Esophagus squamous epithelium (tissue), 5 donors: ENCODE results near the gene EHMT1. TPM values are rescaled to one million over a fixed set of nuclear protein-coding genes. Genes with fewer than 3 reads are reported as not detected.

Experiments
- DNase-seq: peaks from one replicate; lab custom pipeline; 2025; lab: John Stamatoyannopoulos, UW
- H3K27ac ChIP-seq, 4 donors: fragments of 200-600 bp; sonication (generic); one replicate each; pipeline ENCODE4 v1.5.1; 2016 to 2019; ENCODE audit warnings: mild to moderate bottlenecking in 1 of 4
- H3K27me3 ChIP-seq, 4 donors: fragments of 200-600 bp; sonication (generic); 1 replicate in 3 of 4; 2 replicates in 1 of 4; pipeline versions ENCODE4 v1.5.1 to v1.6.0; 2017 to 2021; ENCODE audit warnings: antibody characterized with exemption in 1 of 4
- H3K36me3 ChIP-seq, 3 donors: fragments of 200-600 bp; sonication (generic); one replicate each; pipeline ENCODE4 v1.5.1; 2016 to 2019
- H3K4me1 ChIP-seq, 3 donors: fragments of 200-600 bp; sonication (generic); one replicate each; pipeline ENCODE4 v1.5.1; 2017 to 2019
- H3K4me3 ChIP-seq, 4 donors: fragments of 200-600 bp; sonication (generic); 1 replicate in 3 of 4; 2 replicates in 1 of 4; pipeline ENCODE4 v1.5.1; 2016 to 2019; ENCODE audit warnings: mild to moderate bottlenecking in 2 of 4, moderate library complexity in 1 of 4
- H3K9me3 ChIP-seq, 3 donors: fragments of 200-600 bp; sonication (generic); one replicate each; pipeline ENCODE4 v1.5.1; 2016 to 2019
- POLR2A ChIP-seq, 4 donors: fragments of 450-650 bp; IDR thresholded peaks; one replicate each; pipeline ENCODE4 v1.6.1; 2017; ENCODE audit warnings: antibody characterized with exemption in 4 of 4, mild to moderate bottlenecking in 4 of 4, moderate library complexity in 3 of 4
- WGBS, 2 donors: methylation state at CpG; one replicate each; pipeline ENCODE4 v1.1.5; 2018; 5-methylcytosine and 5-hydroxymethylcytosine counted together
- intact Hi-C: fragments of 100-400 bp; cut with DNase I; formaldehyde crosslinking; loops from one replicate; pipeline ENCODE4 v1.15.0; 2022
- total RNA-seq, 4 donors: library from RNA; depleted of rRNA; stranded (reverse); fragments of >200 nt; gene quantifications; one replicate each; pipeline ENCODE4 v1.1.0, GENCODE V29; 2016
- TF ChIP-seq, protein P1 (sequence below), 6 experiments: fragments of 450-650 bp in 4 of 6; fragments of 200-600 bp in 2 of 6; sonication (generic) in 2 of 6; IDR thresholded peaks; one replicate each; pipeline ENCODE4 v1.5.1; 2016 to 2019; ENCODE audit warnings: antibody characterized with exemption in 6 of 6, mild to moderate bottlenecking in 4 of 6, moderate library complexity in 4 of 6
- donor health status: DM: yes; HTN: yes; CAD: no.

The EHMT1 gene
- total RNA-seq, 4 donors from 2014 or later = 42.8 to 87.0 (median 65.0) TPM

DNA sequence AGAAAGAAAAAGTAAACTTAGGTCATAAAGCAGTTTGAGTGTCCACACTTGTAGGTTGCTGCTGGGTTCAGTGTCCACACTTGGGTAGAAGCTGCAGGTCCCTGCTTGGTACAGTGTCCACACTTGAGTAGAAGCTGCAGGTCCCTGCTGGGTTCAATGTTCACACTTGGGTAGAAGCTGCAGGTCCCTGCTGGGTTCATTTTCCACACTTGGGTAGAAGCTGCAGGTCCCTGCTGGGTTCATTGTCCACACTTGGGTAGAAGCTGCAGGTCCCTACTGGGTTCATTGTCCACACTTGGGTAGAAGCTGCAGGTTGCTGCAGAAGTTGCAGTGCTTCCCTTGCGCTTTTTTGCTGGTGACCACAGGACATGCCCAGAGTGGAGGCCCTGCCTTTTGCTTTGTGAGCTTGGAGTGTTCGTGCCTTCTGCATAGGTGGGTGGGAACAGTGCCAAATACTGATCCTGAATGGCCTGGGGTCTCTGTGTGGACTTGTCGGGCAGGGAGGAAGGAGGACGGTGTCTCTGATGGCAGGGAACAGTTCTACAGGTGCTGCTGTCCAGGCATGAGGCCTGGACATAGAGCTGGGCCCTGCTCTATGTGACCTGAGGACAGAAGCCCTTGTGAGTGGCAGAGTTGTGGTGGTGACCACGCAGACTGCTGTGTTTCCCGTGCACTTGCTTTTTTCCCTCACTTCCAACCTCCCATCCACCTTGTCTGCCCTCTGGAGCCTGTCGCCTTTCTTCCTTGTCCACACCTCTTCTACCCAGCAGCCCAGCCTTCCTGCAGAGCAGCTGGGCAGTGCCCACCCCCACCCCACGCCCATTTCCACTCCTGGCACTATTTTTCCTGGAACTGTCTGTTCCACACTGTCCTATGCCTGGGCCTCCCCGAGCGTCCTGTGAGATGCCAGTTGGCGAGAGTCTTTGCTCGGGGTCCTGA lies 120.8 kb downstream of the EHMT1 start:
- Histone ChIP-seq H3K36me3 (peaks cover 3 to 61% (median 14%) of the 10 kb centered on the region in 3 donors), H3K27me3 (no peaks in the 10 kb centered on the region), H3K4me1 (peaks cover 0 to 15% (median 3%) of the 10 kb centered on the region in 3 donors), H3K4me3 (no peak overlapping the region), H3K27ac (no peak overlapping the region), H3K9me3 (no peaks in the 10 kb centered on the region)
- intact Hi-C loops = no loop called here
- WGBS, 2 donors = 81 to 82% methylated on average over 8 to 9 of the region's 12 CpGs
- TF ChIP-seq, protein P1, sequence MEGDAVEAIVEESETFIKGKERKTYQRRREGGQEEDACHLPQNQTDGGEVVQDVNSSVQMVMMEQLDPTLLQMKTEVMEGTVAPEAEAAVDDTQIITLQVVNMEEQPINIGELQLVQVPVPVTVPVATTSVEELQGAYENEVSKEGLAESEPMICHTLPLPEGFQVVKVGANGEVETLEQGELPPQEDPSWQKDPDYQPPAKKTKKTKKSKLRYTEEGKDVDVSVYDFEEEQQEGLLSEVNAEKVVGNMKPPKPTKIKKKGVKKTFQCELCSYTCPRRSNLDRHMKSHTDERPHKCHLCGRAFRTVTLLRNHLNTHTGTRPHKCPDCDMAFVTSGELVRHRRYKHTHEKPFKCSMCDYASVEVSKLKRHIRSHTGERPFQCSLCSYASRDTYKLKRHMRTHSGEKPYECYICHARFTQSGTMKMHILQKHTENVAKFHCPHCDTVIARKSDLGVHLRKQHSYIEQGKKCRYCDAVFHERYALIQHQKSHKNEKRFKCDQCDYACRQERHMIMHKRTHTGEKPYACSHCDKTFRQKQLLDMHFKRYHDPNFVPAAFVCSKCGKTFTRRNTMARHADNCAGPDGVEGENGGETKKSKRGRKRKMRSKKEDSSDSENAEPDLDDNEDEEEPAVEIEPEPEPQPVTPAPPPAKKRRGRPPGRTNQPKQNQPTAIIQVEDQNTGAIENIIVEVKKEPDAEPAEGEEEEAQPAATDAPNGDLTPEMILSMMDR (IDR thresholded peaks at IDR 0.05) = no peak
- TF ChIP-seq POLR2A (IDR thresholded peaks at IDR 0.05) = no peak
- DNase-seq = no peak

DNA sequence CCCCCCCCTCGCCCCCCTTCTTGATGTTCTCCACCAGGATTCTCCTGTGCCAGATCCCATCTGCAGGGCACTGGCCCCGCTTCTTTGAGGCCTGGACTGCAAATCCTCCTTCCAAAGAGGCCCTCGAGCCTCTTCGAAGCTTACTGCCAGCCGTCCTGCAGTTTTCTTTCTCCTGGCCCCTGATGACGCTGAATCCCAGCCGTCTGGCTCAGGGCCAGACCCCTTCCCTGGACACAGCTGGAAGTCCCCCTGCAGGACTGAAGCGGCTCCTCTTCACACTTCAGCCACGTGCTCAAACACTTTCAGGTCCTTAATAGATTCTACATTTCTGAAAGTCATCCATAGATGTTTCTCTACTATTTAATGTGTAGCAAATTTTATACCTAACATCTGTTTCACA lies 121.5 kb downstream of the EHMT1 start:
- intact Hi-C loops = no loop called here
- Histone ChIP-seq H3K36me3 (peaks cover 6 to 67% (median 16%) of the 10 kb centered on the region in 3 donors), H3K27ac (no peak overlapping the region), H3K4me3 (no peak overlapping the region), H3K4me1 (peaks cover 0 to 15% (median 3%) of the 10 kb centered on the region in 3 donors), H3K9me3 (no peaks in the 10 kb centered on the region), H3K27me3 (no peaks in the 10 kb centered on the region)
- no peak for TF ChIP-seq POLR2A (IDR thresholded peaks at IDR 0.05)
- TF ChIP-seq, protein P1 (IDR thresholded peaks at IDR 0.05) = no peak
- no peak for DNase-seq
- 69 to 78% methylated on average over 8 to 9 of the region's 9 CpGs for WGBS, 2 donors

DNA sequence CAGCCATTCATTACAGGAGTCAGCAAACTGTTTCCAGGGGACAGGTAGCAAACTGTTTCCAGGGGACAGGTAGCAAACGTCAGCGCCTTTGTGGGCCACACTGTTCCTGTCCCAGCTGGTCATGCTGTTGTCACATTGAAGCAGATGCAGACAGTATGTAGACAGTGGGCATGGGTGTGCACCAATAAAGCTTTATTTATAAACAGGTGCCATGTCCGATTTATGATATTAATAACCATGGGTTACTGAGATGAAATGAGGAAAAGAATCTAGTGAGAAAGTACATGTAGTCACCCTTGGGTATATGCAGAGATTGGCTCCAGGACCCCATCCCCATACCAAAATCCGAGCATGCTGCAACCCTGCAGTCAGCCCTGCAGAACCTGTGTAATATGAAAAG lies 122.5 kb downstream of the EHMT1 start:
- intact Hi-C loops = no loop called here
- DNase-seq = no peak
- Histone ChIP-seq H3K27ac (no peak overlapping the region), H3K9me3 (no peaks in the 10 kb centered on the region), H3K36me3 (peaks cover 6 to 77% (median 23%) of the 10 kb centered on the region in 3 donors), H3K4me1 (peaks cover 0 to 22% (median 3%) of the 10 kb centered on the region in 3 donors), H3K4me3 (no peak overlapping the region), H3K27me3 (no peaks in the 10 kb centered on the region)
- WGBS, 2 donors = 85 to 89% methylated on average over 2 to 4 of the region's 4 CpGs
- TF ChIP-seq, protein P1 (IDR thresholded peaks at IDR 0.05) = no peak
- TF ChIP-seq POLR2A (IDR thresholded peaks at IDR 0.05) = no peak

DNA sequence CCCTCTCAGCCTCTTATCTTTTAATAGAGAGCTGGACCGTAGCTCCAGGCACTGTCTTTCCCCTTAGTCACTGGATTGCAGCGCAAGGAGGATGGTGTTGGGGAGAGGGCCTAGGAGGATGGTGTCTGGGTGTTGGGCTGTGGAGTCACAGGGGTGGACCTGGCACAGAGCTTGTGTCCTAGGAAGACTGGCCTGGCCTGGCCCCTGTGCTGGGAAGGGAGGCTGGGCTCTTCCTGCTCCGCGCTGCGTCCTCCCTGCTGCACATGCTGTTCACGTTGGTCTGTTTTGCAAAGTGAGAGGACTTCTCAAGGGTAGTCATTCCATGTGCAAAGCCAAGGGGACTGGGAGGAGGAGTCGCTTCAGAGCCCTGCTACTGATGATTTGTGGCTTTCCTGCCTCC lies 123.9 kb downstream of the EHMT1 start:
- H3K27ac ChIP-seq = no peak overlapping the region
- no peaks in the 10 kb centered on the region for H3K9me3 ChIP-seq
- peaks cover 0 to 22% (median 3%) of the 10 kb centered on the region in 3 donors for H3K4me1 ChIP-seq
- H3K27me3 ChIP-seq = no peaks in the 10 kb centered on the region
- no peak overlapping the region for H3K4me3 ChIP-seq
- DNase-seq = no peak
- intact Hi-C loops = no loop called here
- TF ChIP-seq POLR2A (IDR thresholded peaks at IDR 0.05) = no peak
- TF ChIP-seq, protein P1 (IDR thresholded peaks at IDR 0.05) = no peak
- peaks cover 6 to 82% (median 27%) of the 10 kb centered on the region in 3 donors for H3K36me3 ChIP-seq
- WGBS, 2 donors = 67 to 83% methylated on average over 1 of the region's 7 CpGs

- no peak for DNase-seq
- Histone ChIP-seq H3K27ac (no peak overlapping the region), H3K27me3 (no peaks in the 10 kb centered on the region), H3K9me3 (no peaks in the 10 kb centered on the region), H3K4me1 (peaks cover 0 to 22% (median 3%) of the 10 kb centered on the region in 3 donors), H3K4me3 (no peak overlapping the region), H3K36me3 (peaks cover 6 to 86% (median 31%) of the 10 kb centered on the region in 3 donors)
- no peak for TF ChIP-seq POLR2A (IDR thresholded peaks at IDR 0.05)
- TF ChIP-seq, protein P1 (IDR thresholded peaks at IDR 0.05) = no peak
- intact Hi-C loops = no loop called here
- 92 to 93% methylated on average over 10 to 11 of the region's 19 CpGs for WGBS, 2 donors
Measured at GRCh38 chr9:137743695-137744094, 124.9 kb downstream of the EHMT1 start.
